GM18870 (cell line): ENCODE results near the gene ABCA1.
"Not testable (repeated sequence)": the region's sequence is repeated elsewhere in the genome, so short reads cannot be mapped to it uniquely, and the experiment has no call there.

ENCODE experiments used
- ATAC-seq: cut with Tn5 transposase; IDR thresholded peaks from one replicate; pipeline ENCODE4 v1.9.1; 2021; ENCODE audit warnings: moderate library complexity; ENCODE audit not compliant: unreplicated experiment

The ABCA1 gene

DNA sequence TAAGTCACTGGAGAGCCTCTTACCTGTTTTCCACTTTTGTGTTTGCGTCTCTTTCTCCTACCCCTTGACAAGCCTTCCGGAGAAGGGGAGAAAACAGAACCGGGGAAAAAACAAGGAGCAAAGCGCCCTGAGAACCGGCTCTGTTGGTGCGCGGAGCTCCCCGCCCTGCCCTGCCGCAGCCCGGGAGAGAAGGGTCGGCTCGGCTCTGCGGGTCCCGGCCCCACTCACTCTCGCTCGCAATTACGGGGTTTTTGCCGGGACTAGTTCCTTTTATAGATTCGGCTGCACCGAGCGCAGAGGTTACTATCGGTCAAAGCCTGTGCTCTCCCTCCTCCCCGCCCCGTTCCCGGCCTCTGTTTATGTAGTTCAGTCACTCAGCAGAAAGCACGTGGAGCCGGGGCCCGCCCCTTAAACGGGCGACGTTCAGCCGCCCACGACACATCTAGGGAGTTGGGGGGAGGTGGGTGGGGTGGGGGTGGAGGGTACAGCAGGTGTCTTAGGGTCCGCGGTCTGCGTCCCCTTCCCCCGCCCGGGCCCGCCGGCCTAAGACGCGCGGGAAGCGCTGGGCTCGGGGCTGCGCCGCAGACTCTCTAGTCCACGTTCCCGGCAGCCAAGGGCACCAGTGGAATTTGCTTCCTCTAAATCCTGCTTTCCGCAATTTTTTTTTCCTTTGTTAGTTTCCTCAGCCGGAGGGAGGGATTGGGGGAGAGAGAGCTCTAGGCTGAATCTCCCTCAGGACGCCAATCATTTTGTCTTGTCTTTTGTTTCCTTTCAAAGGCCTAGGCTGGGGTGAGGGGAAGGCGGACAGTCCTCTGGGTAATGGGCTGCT, at the start of gene ABCA1:
ABCA1 (minus strand) TSS at position 244 of the 829 bp plus-strand sequence. CDS start 24,476 bp downstream, outside the sequence.
- ATAC-seq: no peak

DNA sequence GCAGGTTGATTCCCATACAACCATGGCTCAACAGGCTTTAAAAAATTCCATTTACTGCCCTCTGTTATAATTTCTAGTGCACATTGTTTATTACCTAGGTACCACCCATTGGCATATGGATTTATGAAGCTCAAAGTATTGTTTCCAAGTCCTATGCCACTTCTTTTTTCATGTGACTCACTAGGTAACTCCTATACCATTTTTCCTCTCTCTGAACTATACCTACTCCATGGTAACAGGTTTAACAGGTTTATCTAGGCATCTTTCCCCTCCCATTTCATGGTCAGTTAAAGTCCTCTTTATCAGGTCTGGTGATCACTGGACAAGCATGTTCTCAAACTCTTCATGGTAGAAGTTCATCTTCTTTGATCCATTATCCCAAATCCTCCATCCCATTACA, 49.6 kb upstream of the ABCA1 start:
- no peak for ATAC-seq

DNA sequence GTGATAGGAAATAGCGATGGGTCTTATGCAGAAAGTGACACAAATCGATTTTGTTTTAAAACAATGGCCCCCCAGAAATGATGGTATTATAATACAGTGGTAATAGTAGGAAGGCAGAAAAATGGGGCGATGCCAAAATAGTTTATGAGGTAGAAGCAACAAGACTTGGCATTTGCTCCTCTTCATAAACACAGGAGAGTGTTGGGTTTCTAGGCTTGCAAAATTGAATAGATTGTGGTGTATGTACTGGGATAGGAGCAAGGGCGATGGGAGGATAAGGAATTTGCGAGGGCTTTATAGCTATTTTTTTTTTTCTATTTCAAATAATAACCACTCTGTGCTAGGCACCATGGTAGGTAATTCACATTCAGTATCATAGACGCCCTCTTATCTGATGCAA, 49.2 kb upstream of the ABCA1 start:
- no peak for ATAC-seq

DNA sequence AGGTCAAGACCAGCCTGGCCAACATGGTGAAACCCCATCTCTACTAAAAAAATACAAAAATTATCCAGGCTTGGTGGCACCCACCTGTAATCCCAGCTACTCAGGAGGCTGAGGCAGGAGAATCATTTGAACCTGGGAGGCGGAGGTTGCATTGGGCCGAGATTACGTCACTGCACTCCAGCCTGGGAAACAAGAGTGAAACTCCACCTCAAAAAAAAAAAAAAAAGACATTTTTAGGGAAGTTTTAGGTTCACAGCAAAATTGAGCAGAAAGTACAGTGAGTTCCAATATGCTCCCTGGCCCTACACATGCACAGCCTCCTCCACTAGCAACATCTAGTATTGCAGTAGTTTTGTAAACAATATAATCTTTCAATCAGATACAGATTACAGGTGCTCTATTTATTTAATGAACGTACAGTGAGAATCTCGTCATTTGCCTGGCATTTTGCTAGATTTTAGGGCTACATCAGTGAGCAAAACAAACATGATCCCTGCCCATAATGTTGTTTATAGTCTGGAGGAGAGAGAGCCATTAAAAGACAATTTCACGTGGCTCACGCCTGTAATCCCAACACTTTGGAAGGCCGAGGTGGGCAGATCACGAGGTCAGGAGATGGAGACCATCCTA, 48.1 kb upstream of the ABCA1 start:
- ATAC-seq: not testable (repeated sequence)

DNA sequence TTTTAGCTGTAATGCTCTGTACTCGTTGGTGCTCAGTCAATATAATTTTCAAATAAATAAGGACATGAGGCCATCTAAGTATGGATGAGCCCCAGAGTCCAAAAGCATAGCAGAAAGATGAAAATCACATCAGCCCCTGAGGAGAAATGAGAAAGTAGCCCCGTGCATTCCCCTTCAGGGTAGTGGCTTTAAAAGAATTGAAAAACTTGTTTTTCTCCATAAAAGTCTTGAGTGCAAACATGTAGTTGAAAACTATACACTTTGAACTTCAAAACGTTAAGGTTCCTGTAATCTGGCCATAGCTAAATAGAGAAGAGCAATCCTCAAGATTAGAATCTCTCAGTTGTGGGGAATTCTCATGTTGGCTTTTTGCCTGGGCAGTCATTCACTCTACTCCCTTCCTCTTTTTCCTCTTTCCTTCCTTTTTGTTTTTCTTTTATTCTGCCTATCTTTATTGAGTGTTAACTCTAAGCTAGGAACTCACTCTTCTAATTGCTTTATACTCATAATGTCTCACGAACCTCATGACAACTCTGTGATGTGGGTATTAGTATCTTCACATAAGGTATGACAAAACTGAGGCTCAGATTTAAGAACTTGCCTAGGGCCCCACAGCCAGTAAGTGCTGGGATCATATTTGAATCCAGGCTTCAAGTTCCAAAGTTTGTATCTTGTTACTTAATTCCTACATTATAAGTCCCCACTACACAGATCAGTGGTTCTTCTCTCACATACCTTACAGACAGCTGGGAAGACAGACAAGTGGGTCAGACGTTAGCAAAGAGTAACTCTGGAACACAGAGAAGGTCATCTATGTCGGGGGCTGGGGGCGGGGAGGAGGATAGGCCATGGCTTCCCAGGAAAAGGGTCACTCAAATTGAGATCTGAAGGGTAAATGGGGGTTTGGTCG, 46.4 kb upstream of the ABCA1 start:
- ATAC-seq: no peak

GRCh38 chr9:104972242-104972866, 44.4 kb upstream of the ABCA1 start:
- no peak for ATAC-seq

DNA sequence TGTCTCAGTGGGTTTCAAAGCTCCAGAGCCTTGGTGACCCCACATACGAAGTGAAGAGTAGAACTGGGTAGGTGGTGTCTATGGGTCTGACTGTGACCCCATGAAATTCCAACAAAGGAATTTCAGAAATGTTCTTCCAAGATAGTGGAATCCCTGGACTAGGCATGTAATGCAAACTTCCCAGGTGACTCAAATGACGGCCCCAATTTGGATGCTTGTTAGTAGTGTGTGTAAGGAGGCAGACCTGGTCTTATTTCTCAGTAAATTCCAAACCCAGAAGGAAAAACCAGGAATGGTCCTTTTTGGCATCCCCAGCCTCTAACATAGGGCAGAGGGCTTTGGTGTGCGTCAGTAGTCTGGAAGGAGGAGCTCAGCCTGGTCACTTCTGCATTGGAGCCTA, 43.6 kb upstream of the ABCA1 start:
- no peak for ATAC-seq

DNA sequence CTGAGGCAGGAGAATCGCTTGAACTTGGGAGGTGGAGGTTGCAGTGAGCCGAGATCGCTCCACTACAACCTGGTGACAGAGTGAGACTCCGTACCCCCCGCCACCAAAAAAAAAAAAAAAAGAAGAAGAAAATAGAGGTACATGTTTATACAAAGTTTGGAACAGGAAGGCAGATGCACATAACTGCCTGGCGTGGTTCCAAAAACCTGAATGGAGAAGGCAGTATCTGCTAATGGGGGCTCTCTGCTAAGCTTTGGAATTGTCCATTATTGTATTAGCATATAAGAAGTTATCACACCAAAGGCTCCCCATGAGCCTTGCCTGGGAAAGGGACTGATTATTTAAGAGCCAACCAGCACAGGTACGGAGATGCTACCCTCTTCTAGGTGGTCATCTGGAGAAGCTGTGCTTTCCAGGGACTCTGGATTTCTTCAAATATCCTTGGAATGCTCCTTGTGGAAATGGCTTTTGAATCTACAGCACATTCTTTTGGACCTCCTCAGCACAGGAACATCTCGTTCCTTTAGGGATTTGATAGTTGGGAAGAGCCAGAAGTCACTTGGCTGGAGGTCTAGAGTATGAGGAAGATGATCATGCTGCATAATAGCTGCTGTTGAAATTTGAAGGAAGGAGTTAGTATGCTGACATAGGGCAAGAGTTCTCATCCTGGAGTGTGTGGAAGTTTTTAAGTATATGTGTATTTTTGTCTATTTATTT, 42.5 kb upstream of the ABCA1 start:
- no peak for ATAC-seq

GRCh38 chr9:104969116-104969515, 41.2 kb upstream of the ABCA1 start:
- no peak for ATAC-seq

GRCh38 chr9:104968025-104968982, 40.3 kb upstream of the ABCA1 start:
- peak; percentile 92 for ATAC-seq

GRCh38 chr9:104963076-104963475, 35.1 kb upstream of the ABCA1 start:
- no peak for ATAC-seq

GRCh38 chr9:104961701-104962359, 33.9 kb upstream of the ABCA1 start:
- no peak for ATAC-seq

DNA sequence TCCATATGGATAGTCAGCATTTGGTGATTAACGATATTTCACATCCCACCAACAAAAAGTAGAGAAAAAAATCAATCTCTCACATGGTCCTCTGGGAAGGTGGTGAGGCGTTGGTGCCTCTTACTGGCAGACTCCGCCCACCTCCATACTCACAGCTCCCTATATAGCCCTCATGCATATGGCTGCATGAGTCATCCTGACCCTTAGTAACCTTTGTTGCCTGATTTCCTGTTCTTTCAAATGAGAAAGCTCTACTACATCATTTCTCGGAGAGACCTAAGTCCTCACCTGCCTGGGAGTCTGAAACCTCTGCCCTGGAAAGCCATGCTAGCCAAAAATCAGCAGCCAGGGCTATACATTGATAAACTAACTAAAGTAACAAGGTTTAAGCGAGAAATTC, 33.3 kb upstream of the ABCA1 start:
- ATAC-seq: peak; percentile 96

DNA sequence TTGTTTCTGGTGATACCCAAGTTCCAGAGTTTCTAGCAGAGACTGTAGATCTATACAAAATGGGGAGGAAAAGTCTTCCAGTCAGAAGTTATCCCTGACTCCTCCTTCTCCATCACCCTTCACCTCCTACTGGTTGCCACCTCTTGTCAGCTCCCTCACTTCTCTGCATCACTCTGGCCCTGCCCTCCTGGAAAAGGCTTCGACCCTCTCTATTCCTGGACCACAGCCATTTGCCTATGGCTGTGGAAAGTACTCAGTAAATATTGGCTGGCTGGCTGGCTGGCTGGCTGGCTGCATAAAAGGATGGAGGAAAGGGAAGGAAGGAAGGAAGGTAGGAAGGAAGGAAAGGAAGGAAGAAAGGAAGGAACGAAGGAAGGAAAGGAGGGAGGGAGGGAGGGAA, 32.7 kb upstream of the ABCA1 start:
- ATAC-seq: no peak

DNA sequence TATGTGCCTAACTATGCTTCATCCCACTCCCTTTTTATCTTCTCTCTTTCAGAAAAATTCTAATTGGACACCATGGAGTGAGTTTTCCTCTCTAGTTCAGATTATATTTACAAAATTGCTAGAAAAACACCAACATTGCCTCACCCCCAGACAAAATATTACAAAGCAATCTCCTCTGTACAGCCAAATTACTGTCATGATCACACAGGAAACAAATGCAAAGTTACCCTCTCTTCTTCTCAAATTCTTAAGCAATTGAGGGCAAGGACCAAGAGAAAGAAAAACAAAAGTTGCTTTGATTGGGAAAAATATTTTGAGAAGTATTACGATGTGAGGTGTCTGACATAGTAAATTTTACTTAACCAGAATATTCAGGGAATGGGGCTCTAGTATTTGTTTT, 30.8 kb upstream of the ABCA1 start:
- ATAC-seq: no peak

DNA sequence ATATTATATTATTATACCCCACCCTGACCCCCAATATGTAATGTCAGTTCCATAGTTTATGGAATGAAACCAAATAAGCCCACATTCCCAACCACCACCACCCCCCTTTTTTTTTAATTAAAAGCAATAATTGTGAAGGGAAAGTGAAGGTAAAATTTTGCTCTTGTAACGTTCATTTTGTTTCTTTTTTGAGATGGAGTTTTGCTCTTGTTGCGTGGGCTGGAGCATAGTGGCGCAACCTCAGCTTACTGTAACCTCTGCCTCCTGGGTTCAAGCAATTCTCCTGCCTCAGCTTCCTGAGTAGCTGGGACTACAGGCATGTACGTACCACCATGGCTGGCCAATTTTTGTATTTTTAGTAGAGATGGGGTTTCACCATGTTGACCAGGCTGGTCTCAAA, 30.1 kb upstream of the ABCA1 start:
- ATAC-seq: not testable (repeated sequence)

GRCh38 chr9:104951487-104951886, 23.5 kb upstream of the ABCA1 start:
- ATAC-seq: no peak

DNA sequence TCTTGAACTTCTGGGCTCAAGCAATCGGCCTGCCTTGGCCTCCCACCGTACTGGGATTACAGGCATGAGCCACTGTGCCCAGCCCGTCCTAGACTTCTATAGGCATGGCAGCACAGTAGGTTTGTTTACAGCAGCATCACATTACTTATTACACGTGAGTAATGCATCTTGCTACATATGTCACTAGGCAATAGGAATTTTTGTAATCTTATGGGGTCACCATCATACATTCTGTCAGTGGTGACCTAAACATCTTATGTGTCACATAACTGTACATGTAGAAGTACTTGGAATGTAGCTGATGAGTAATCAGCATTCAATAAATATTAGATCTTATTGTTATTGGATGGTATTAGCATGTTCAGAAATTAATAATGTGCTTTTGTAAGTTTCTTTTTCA, 22.9 kb upstream of the ABCA1 start:
- ATAC-seq: no peak

- no peak for ATAC-seq
Measured at GRCh38 chr9:104948277-104948676, 20.3 kb upstream of the ABCA1 start.
